Nephron progenitor cell (in vitro differentiated cells): ENCODE data around the gene TPM2.

Source experiments
- DNase-seq: peaks from one replicate; pipeline ENCODE4 v3.0.0; 2021
- H3K27ac Mint-ChIP-seq: 2 replicates; pipeline ENCODE4 v1.8.0; 2021; ENCODE audit warnings: mild to moderate bottlenecking, moderate library complexity, mixed read lengths
- H3K27me3 Mint-ChIP-seq: 2 replicates; pipeline ENCODE4 v1.8.0; 2021; ENCODE audit warnings: mild to moderate bottlenecking, low read depth, mixed read lengths; ENCODE audit not compliant: poor library complexity
- H3K36me3 Mint-ChIP-seq: 2 replicates; pipeline ENCODE4 v1.8.0; 2021; ENCODE audit warnings: low read depth, mixed read lengths
- H3K4me1 Mint-ChIP-seq: 2 replicates; pipeline ENCODE4 v1.8.0; 2021; ENCODE audit warnings: mixed read lengths
- H3K4me3 Mint-ChIP-seq: 2 replicates; pipeline ENCODE4 v1.8.0; 2021; ENCODE audit warnings: mild to moderate bottlenecking, moderate library complexity, mixed read lengths
- H3K9me3 Mint-ChIP-seq: 2 replicates; pipeline ENCODE4 v1.8.0; 2021; ENCODE audit warnings: mild to moderate bottlenecking, moderate library complexity, mixed read lengths
- CTCF ChIP-seq: fragments of 200-600 bp; sonication (generic); IDR thresholded peaks from 2 replicates; pipeline ENCODE4 v1.5.0; 2021; ENCODE audit warnings: antibody characterized with exemption

The TPM2 gene

GRCh38 chr9:35666549-35666948 lies 23.2 kb downstream of the TPM2 start:
- no peak for DNase-seq
- no peaks in the 10 kb centered on the region for H3K9me3 Mint-ChIP-seq
- peaks cover 59% of the 10 kb centered on the region for H3K4me1 Mint-ChIP-seq
- H3K36me3 Mint-ChIP-seq: peaks cover 13% of the 10 kb centered on the region
- no peak for TF ChIP-seq CTCF
- H3K27ac Mint-ChIP-seq: no peak overlapping the region
- H3K4me3 Mint-ChIP-seq: no peak overlapping the region
- peaks cover 10% of the 10 kb centered on the region for H3K27me3 Mint-ChIP-seq

GRCh38 chr9:35666045-35666444 lies 23.7 kb downstream of the TPM2 start:
- Mint-ChIP-seq H3K36me3 (peaks cover 14% of the 10 kb centered on the region), H3K4me3 (peak overlapping the region; percentile 55), H3K9me3 (no peaks in the 10 kb centered on the region), H3K27ac (no peak overlapping the region), H3K27me3 (peaks cover 10% of the 10 kb centered on the region), H3K4me1 (peaks cover 60% of the 10 kb centered on the region)
- no peak for DNase-seq
- TF ChIP-seq CTCF: no peak

- Mint-ChIP-seq H3K4me1 (peaks cover 63% of the 10 kb centered on the region), H3K4me3 (peak overlapping the region; percentile 81), H3K27ac (no peak overlapping the region)
Observed at GRCh38 chr9:35665471-35665818, 24.3 kb downstream of the TPM2 start.

GRCh38 chr9:35664531-35665470 lies 24.9 kb downstream of the TPM2 start, which contains the start of gene ARHGEF39:
ARHGEF39 (minus strand) TSS chr9:35665195; CDS start chr9:35665169, 26 bp downstream.
- peaks cover 25% of the 10 kb centered on the region for H3K36me3 Mint-ChIP-seq
- H3K9me3 Mint-ChIP-seq: no peaks in the 10 kb centered on the region
- no peak for TF ChIP-seq CTCF
- peak within 1 kb of the TSS; percentile 81 for H3K4me3 Mint-ChIP-seq
- H3K27me3 Mint-ChIP-seq: peaks cover 10% of the 10 kb centered on the region
- DNase-seq: peak; percentile 86
- H3K27ac Mint-ChIP-seq: no peak within 1 kb of the TSS
- peaks cover 68% of the 10 kb centered on the region for H3K4me1 Mint-ChIP-seq

More at GRCh38 chr9:35665471-35665818, 24.3 kb downstream of the TPM2 start:
- no peak for TF ChIP-seq CTCF
- H3K36me3 Mint-ChIP-seq: peaks cover 20% of the 10 kb centered on the region
- no peak for DNase-seq
- H3K9me3 Mint-ChIP-seq: no peaks in the 10 kb centered on the region
- H3K27me3 Mint-ChIP-seq: peaks cover 10% of the 10 kb centered on the region

- Mint-ChIP-seq H3K27me3 (peaks cover 19% of the 10 kb centered on the region), H3K36me3 (peaks cover 28% of the 10 kb centered on the region), H3K9me3 (peaks cover 4% of the 10 kb centered on the region), H3K27ac (peak overlapping the region; percentile 91), H3K4me1 (peaks cover 60% of the 10 kb centered on the region), H3K4me3 (peak overlapping the region; percentile 59)
- DNase-seq: no peak
- TF ChIP-seq CTCF: no peak
Observed at GRCh38 chr9:35662437-35662836, 27.3 kb downstream of the TPM2 start.
